ENCODE data around the gene LMBRD2. TPM values are rescaled to one million over a fixed set of nuclear protein-coding genes. Genes with fewer than 3 reads are reported as not detected.

LMBRD2 gene
- total and polyA plus RNA-seq, 4 donors, result 15.2 to 56.5 (median 22.9) TPM

DNA sequence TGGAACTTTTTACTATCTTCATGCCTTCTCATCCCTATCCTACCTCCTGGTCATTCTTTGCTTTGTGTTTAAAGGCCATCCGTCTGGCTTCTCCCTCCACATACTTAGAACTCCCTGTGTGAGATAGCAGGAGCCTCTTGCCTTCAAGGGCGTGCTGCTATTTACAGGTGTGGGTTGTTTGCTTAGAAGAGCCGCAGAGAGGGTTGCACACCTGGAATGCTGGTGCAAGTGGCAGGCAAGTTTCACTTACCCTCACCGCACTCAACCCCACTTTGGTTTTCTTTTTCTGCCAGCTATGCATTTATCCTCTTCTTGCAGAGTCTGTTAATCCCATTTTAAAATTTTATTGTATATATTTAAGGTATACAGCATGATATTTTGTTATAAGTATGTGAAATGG, 12.8 kb upstream of the LMBRD2 start:
- Histone ChIP-seq H3K4me3 (ENCODE audit: low read depth, low read length) (no peak overlapping the region), H3K4me1 (ENCODE audit: control insufficient read depth, insufficient read depth, low read length) (no peaks in the 10 kb centered on the region), H3K27me3 (ENCODE audit: control insufficient read depth, insufficient read depth, low read length) (no peaks in the 10 kb centered on the region), H3K9me3 (ENCODE audit: control insufficient read depth, insufficient read depth, low read length) (no peaks in the 10 kb centered on the region), H3K36me3 (ENCODE audit: control insufficient read depth, insufficient read depth, low read length) (peaks cover 32% of the 10 kb centered on the region), H3K27ac (ENCODE audit: low read depth, low read length) (no peak overlapping the region)
- no peak for DNase-seq (ENCODE audit: low read depth in 4 of 6, low spot score in 6 of 6)
- WGBS (ENCODE audit: insufficient coverage), result no CpG with 5 or more reads among the region's 4 CpGs

DNA sequence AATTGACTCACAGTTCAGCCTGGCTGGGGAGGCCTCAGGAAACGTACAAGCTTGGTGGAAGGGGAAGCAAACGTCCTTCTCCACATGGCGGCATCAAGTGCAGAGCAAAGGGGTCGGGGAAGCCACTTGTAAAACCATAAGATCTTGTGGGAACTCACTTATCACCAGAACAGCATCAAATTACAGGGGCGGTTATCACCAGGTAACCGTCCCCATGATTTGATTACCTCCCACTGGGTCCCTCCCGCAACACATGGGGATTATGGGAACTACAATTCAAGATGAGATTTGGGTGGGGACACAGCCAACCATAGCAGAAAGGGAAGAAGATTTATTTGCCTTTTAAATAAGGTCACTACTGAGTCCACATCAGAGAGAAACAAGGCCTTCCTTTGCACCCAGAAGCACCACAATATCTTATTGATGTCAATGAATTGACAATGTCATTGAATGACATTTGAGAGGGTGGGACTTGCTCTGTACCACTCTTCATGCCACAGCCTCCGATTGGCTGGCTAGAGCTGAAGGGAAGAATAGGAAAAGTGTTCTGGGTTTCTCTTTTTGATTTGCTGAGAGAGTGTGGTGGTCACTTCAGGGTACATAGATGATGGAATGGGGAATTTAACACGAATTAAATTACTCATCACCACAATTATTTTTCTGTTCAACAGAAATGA, 11.3 kb upstream of the LMBRD2 start:
- Histone ChIP-seq H3K27me3 (ENCODE audit: control insufficient read depth, insufficient read depth, low read length) (no peaks in the 10 kb centered on the region), H3K4me3 (ENCODE audit: low read depth, low read length) (no peak overlapping the region), H3K36me3 (ENCODE audit: control insufficient read depth, insufficient read depth, low read length) (peaks cover 30% of the 10 kb centered on the region), H3K4me1 (ENCODE audit: control insufficient read depth, insufficient read depth, low read length) (no peaks in the 10 kb centered on the region), H3K9me3 (ENCODE audit: control insufficient read depth, insufficient read depth, low read length) (no peaks in the 10 kb centered on the region), H3K27ac (ENCODE audit: low read depth, low read length) (no peak overlapping the region)
- WGBS (ENCODE audit: insufficient coverage), result 100% methylated on average over 2 of the region's 9 CpGs
- no peak for DNase-seq (ENCODE audit: low read depth in 4 of 6, low spot score in 6 of 6)

DNA sequence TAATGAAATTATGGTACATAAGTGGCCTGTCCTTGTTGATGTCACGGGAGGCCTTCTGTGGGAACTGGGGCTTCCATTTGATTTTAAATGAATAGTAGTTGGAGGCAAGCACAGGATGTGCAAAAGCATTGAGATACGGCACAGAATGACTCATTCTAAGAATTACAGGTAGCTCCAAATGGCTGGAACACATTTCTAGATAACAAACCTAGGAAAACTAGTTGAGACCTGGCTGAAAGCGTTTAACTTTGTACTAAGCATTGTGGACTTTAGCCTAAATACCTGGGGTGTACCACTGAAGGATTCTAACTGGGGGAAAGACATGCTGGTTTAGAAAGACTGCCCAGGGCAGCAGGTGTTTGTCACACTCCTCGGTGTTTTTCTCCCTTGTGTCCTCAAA, 9.7 kb upstream of the LMBRD2 start:
- peaks cover 22% of the 10 kb centered on the region for H3K36me3 ChIP-seq (ENCODE audit: control insufficient read depth, insufficient read depth, low read length)
- H3K9me3 ChIP-seq (ENCODE audit: control insufficient read depth, insufficient read depth, low read length), result no peaks in the 10 kb centered on the region
- H3K4me3 ChIP-seq (ENCODE audit: low read depth, low read length), result no peak overlapping the region
- H3K27ac ChIP-seq (ENCODE audit: low read depth, low read length), result no peak overlapping the region
- 100% methylated on average over 2 of the region's 4 CpGs for WGBS (ENCODE audit: insufficient coverage)
- no peak for DNase-seq (ENCODE audit: low read depth in 4 of 6, low spot score in 6 of 6)
- H3K27me3 ChIP-seq (ENCODE audit: control insufficient read depth, insufficient read depth, low read length), result no peaks in the 10 kb centered on the region
- H3K4me1 ChIP-seq (ENCODE audit: control insufficient read depth, insufficient read depth, low read length), result no peaks in the 10 kb centered on the region

DNA sequence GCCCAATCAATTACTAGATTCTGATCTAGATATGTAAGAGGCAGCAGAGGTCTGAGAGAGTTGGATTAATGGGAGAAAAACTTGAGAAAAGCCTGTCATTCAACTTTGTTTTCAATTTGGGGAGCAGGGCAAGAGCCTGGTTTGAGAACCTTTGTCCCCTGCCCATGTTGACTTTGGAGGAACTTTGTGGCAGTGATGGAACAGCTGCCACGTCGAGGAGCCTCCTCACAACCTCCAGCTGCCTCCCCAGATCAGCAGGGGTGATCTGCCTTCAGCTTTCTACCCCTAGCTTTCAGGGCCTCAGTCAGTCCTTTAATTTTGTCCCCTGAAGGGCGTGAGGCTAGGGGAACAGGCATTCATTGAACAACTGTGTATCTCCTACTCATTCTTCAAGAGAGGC, 8.9 kb upstream of the LMBRD2 start:
- no peak overlapping the region for H3K27ac ChIP-seq (ENCODE audit: low read depth, low read length)
- H3K4me3 ChIP-seq (ENCODE audit: low read depth, low read length), result no peak overlapping the region
- DNase-seq (ENCODE audit: low read depth in 4 of 6, low spot score in 6 of 6), result no peak
- no peaks in the 10 kb centered on the region for H3K27me3 ChIP-seq (ENCODE audit: control insufficient read depth, insufficient read depth, low read length)
- H3K36me3 ChIP-seq (ENCODE audit: control insufficient read depth, insufficient read depth, low read length), result peaks cover 23% of the 10 kb centered on the region
- 90% methylated on average over 2 of the region's 3 CpGs for WGBS (ENCODE audit: insufficient coverage)
- no peaks in the 10 kb centered on the region for H3K4me1 ChIP-seq (ENCODE audit: control insufficient read depth, insufficient read depth, low read length)
- no peaks in the 10 kb centered on the region for H3K9me3 ChIP-seq (ENCODE audit: control insufficient read depth, insufficient read depth, low read length)

DNA sequence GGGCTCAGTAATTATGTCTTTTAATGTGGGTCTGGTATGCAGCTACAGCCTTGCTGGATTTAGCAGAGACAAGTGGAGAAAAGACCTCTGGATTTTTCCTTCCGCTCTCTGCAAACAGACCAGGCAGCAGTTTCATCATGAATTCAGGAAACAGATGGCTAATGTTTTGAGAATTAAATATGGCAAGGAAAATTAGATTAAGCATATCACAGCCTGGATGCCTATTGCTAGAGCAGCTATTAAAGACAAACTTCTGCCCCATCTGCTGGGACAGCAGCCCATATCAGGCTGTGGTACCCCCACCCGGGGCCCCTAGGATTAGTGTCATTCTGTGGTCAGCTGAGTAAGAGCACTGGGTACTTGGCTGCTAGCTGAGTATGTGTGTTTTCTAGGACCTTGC, 6.5 kb upstream of the LMBRD2 start:
- WGBS (ENCODE audit: insufficient coverage), result 84% methylated on average over 2 of the region's 2 CpGs
- Histone ChIP-seq H3K27me3 (ENCODE audit: control insufficient read depth, insufficient read depth, low read length) (no peaks in the 10 kb centered on the region), H3K9me3 (ENCODE audit: control insufficient read depth, insufficient read depth, low read length) (no peaks in the 10 kb centered on the region), H3K4me3 (ENCODE audit: low read depth, low read length) (no peak overlapping the region), H3K27ac (ENCODE audit: low read depth, low read length) (no peak overlapping the region), H3K36me3 (ENCODE audit: control insufficient read depth, insufficient read depth, low read length) (peaks cover 25% of the 10 kb centered on the region), H3K4me1 (ENCODE audit: control insufficient read depth, insufficient read depth, low read length) (peaks cover 6% of the 10 kb centered on the region)
- DNase-seq (ENCODE audit: low read depth in 4 of 6, low spot score in 6 of 6), result peak in 1 of 6 donors; percentile 74

DNA sequence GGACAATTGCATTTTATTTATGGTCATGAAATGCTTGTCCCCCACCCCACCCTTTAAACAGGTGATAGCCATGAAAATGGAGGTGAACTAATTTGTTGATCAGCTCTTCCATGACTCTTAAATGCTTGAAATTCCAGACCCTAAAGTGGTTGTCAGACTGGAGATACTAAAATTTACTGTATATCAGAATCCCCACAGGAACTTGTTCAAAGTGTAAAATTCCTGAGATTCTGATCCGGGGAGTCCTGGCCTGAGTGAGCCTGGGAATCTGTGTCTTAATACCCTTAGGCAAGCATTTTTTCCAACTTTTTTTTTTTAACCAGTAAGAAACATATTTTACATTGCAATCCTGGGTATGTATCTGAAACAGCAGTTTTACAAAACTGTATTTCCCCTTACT, 4.9 kb upstream of the LMBRD2 start:
- peaks cover 10% of the 10 kb centered on the region for H3K4me1 ChIP-seq (ENCODE audit: control insufficient read depth, insufficient read depth, low read length)
- DNase-seq (ENCODE audit: low read depth in 4 of 6, low spot score in 6 of 6), result no peak
- no peak overlapping the region for H3K27ac ChIP-seq (ENCODE audit: low read depth, low read length)
- no peak overlapping the region for H3K4me3 ChIP-seq (ENCODE audit: low read depth, low read length)
- H3K9me3 ChIP-seq (ENCODE audit: control insufficient read depth, insufficient read depth, low read length), result no peaks in the 10 kb centered on the region
- peaks cover 19% of the 10 kb centered on the region for H3K36me3 ChIP-seq (ENCODE audit: control insufficient read depth, insufficient read depth, low read length)
- H3K27me3 ChIP-seq (ENCODE audit: control insufficient read depth, insufficient read depth, low read length), result no peaks in the 10 kb centered on the region
- WGBS (ENCODE audit: insufficient coverage), result no CpG with 5 or more reads among the region's 1 CpG

DNA sequence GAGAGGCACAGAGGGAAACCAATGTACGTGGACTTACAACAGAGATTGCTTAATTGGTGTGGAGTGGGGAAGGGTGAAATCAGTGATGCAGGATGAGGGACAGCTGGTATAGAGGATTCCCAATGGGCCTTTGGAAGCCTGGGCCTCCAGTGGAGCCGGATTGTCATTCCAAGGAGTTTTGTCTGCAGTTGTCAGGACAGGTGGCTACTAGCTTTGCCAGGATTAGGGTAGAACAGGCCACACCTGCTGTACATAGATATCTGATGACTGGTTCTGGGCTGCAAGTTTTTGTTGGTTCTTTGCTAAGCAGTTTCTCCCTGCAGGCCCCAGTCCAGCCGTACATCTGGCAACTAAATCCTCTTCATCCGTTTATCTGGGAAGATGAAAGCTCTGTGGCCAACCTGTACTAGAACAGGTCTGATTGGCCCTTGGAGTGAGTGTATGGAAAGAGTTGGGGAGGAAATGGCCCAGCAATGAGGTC, 4.5 kb upstream of the LMBRD2 start:
- Histone ChIP-seq H3K36me3 (ENCODE audit: control insufficient read depth, insufficient read depth, low read length) (peaks cover 19% of the 10 kb centered on the region), H3K4me3 (ENCODE audit: low read depth, low read length) (no peak overlapping the region), H3K4me1 (ENCODE audit: control insufficient read depth, insufficient read depth, low read length) (peaks cover 10% of the 10 kb centered on the region), H3K9me3 (ENCODE audit: control insufficient read depth, insufficient read depth, low read length) (no peaks in the 10 kb centered on the region), H3K27ac (ENCODE audit: low read depth, low read length) (no peak overlapping the region), H3K27me3 (ENCODE audit: control insufficient read depth, insufficient read depth, low read length) (no peaks in the 10 kb centered on the region)
- 75% methylated on average over 2 of the region's 4 CpGs for WGBS (ENCODE audit: insufficient coverage)
- no peak for DNase-seq (ENCODE audit: low read depth in 4 of 6, low spot score in 6 of 6)

DNA sequence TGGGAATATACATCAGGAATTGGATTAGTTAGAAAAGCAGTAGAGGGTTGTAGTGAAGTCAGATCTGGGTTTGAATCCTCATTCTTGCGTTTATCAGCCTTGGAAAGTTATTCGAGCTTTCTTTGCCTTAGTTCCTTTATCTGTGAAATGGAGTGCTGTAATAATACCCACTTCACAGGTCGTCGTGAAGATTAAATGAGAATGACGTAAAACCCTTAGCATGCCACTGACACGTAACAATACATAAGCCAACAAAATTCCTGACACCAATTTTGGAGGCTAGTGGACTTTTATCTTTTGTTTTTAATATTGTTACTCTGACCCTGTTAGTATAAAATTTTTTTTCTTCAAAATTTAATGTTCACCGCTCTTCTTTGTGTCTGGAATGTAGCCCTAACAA, 3.6 kb upstream of the LMBRD2 start:
- H3K4me1 ChIP-seq (ENCODE audit: control insufficient read depth, insufficient read depth, low read length), result peaks cover 10% of the 10 kb centered on the region
- H3K4me3 ChIP-seq (ENCODE audit: low read depth, low read length), result no peak overlapping the region
- H3K27me3 ChIP-seq (ENCODE audit: control insufficient read depth, insufficient read depth, low read length), result no peaks in the 10 kb centered on the region
- no peaks in the 10 kb centered on the region for H3K9me3 ChIP-seq (ENCODE audit: control insufficient read depth, insufficient read depth, low read length)
- no peak overlapping the region for H3K27ac ChIP-seq (ENCODE audit: low read depth, low read length)
- no peak for DNase-seq (ENCODE audit: low read depth in 4 of 6, low spot score in 6 of 6)
- no CpG with 5 or more reads among the region's 7 CpGs for WGBS (ENCODE audit: insufficient coverage)
- H3K36me3 ChIP-seq (ENCODE audit: control insufficient read depth, insufficient read depth, low read length), result peaks cover 19% of the 10 kb centered on the region

DNA sequence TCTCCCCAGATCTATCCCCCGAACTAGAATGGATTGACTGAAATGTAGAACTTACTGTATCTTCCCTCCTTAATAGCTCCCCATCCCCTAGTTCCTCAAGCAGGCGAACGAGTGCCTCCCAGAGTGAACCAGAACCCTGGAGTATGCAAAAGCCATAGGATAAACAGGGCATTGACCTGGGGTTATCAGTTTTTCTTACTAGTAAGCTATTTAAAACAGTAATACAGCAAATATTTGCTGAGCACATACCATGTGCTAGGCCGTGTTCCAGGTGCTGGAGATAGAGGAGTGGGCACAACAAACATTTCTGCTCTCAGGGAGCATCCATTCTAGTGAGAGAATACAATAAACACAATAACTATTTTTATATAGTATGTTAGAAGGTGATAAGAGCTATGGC, 2.0 kb upstream of the LMBRD2 start:
- H3K4me1 ChIP-seq (ENCODE audit: control insufficient read depth, insufficient read depth, low read length), result peaks cover 10% of the 10 kb centered on the region
- H3K36me3 ChIP-seq (ENCODE audit: control insufficient read depth, insufficient read depth, low read length), result peaks cover 15% of the 10 kb centered on the region
- no peaks in the 10 kb centered on the region for H3K9me3 ChIP-seq (ENCODE audit: control insufficient read depth, insufficient read depth, low read length)
- no peaks in the 10 kb centered on the region for H3K27me3 ChIP-seq (ENCODE audit: control insufficient read depth, insufficient read depth, low read length)
- H3K4me3 ChIP-seq (ENCODE audit: low read depth, low read length), result no peak overlapping the region
- DNase-seq (ENCODE audit: low read depth in 4 of 6, low spot score in 6 of 6), result no peak
- H3K27ac ChIP-seq (ENCODE audit: low read depth, low read length), result no peak overlapping the region
- no CpG with 5 or more reads among the region's 4 CpGs for WGBS (ENCODE audit: insufficient coverage)

DNA sequence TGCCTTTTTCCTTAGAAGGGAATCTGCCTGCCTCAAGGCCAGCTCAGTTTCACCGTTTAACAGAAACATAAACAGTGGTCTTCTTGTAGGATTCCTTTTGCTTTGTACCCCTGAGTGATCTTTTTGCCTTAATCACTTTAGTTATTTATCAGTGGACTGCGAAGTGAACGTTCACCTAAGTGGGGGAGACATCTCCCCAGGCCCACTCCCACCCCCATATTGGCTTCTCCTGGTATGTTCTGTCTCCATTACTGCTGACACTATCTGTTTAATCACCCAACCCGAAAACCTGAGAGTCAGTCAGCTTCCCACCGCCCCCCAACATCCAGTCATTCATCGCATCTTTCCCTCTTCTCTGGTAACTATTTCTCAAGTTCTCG, 1.6 kb upstream of the LMBRD2 start:
- WGBS (ENCODE audit: insufficient coverage), result 76% methylated on average over 6 of the region's 7 CpGs
- H3K27me3 ChIP-seq (ENCODE audit: control insufficient read depth, insufficient read depth, low read length), result no peaks in the 10 kb centered on the region
- H3K4me3 ChIP-seq (ENCODE audit: low read depth, low read length), result no peak overlapping the region
- DNase-seq (ENCODE audit: low read depth in 4 of 6, low spot score in 6 of 6), result no peak
- H3K4me1 ChIP-seq (ENCODE audit: control insufficient read depth, insufficient read depth, low read length), result peaks cover 10% of the 10 kb centered on the region
- H3K9me3 ChIP-seq (ENCODE audit: control insufficient read depth, insufficient read depth, low read length), result no peaks in the 10 kb centered on the region
- H3K36me3 ChIP-seq (ENCODE audit: control insufficient read depth, insufficient read depth, low read length), result peaks cover 15% of the 10 kb centered on the region
- H3K27ac ChIP-seq (ENCODE audit: low read depth, low read length), result no peak overlapping the region
